Stomach (tissue), 4 donors: ENCODE measurements around the gene KIAA1217.

Experiments
- POLR2A ChIP-seq, 4 donors: fragments of 450-650 bp; IDR thresholded peaks; one replicate each; pipeline ENCODE4 v1.6.1; 2016; ENCODE audit warnings: antibody characterized with exemption in 4 of 4, control low read depth in 2 of 4, mild to moderate bottlenecking in 1 of 4, moderate library complexity in 1 of 4
- POLR2AphosphoS5 ChIP-seq, 3 donors: sonication (generic); formaldehyde crosslinking; IDR thresholded peaks; one replicate each; pipeline ENCODE4 v1.6.1; 2016; ENCODE audit warnings: antibody characterized with exemption in 3 of 3
- TF ChIP-seq, protein P1 (sequence below), 7 experiments: fragments of 450-650 bp in 4 of 7; fragments of 200-600 bp in 3 of 7; sonication (generic) in 3 of 7; IDR thresholded peaks; one replicate each; pipeline ENCODE4 v1.5.1; 2016 to 2019; ENCODE audit warnings: antibody characterized with exemption in 7 of 7, control low read depth in 2 of 7, mild to moderate bottlenecking in 1 of 7

- TF ChIP-seq, protein P1, sequence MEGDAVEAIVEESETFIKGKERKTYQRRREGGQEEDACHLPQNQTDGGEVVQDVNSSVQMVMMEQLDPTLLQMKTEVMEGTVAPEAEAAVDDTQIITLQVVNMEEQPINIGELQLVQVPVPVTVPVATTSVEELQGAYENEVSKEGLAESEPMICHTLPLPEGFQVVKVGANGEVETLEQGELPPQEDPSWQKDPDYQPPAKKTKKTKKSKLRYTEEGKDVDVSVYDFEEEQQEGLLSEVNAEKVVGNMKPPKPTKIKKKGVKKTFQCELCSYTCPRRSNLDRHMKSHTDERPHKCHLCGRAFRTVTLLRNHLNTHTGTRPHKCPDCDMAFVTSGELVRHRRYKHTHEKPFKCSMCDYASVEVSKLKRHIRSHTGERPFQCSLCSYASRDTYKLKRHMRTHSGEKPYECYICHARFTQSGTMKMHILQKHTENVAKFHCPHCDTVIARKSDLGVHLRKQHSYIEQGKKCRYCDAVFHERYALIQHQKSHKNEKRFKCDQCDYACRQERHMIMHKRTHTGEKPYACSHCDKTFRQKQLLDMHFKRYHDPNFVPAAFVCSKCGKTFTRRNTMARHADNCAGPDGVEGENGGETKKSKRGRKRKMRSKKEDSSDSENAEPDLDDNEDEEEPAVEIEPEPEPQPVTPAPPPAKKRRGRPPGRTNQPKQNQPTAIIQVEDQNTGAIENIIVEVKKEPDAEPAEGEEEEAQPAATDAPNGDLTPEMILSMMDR (IDR thresholded peaks at IDR 0.05), result no peak
- TF ChIP-seq POLR2AphosphoS5 (IDR thresholded peaks at IDR 0.05), result no peak
- TF ChIP-seq POLR2A (IDR thresholded peaks at IDR 0.05), result no peak
Observed at GRCh38 chr10:24437302-24437701, 228.4 kb downstream of the KIAA1217 start.
